Measurements from ENCODE around the gene OOSP2. TPM values are rescaled to one million over a fixed set of nuclear protein-coding genes. Genes with fewer than 3 reads are reported as not detected.

The OOSP2 gene
- total and polyA plus RNA-seq, 2 of the 4 experiments (the other 2 are of a cell fraction) = not detected

- Histone ChIP-seq H3K18ac (ENCODE audit: low read depth, low read length) (no peak overlapping the region), H3K56ac (ENCODE audit: extremely low read depth, insufficient read depth, low read length) (no peak overlapping the region), H2BK15ac (ENCODE audit: low read depth, low read length) (no peak overlapping the region), H3K4me1 (ENCODE audit: control insufficient read depth, insufficient read depth, low read length) (no peaks in the 10 kb centered on the region), H3K23ac (ENCODE audit: low read depth, low read length) (no peak overlapping the region), H2AK5ac (ENCODE audit: low read depth, low read length) (no peak overlapping the region), H3K14ac (replicated peaks; ENCODE audit: low read depth, low read length) (no peak overlapping the region), H3K9me1 (ENCODE audit: insufficient read depth, low read length) (no peaks in the 10 kb centered on the region), H2BK120ac (ENCODE audit: low read depth, low read length) (no peak overlapping the region), H2AK9ac (replicated peaks; ENCODE audit: low read depth, low read length, poor library complexity) (no peak overlapping the region), H4K5ac (ENCODE audit: low read depth, low read length) (no peak overlapping the region), H4K20me1 (ENCODE audit: insufficient read depth, low read length) (no peaks in the 10 kb centered on the region), H3K9ac (ENCODE audit: low read depth, low read length) (no peak overlapping the region), H3K79me1 (ENCODE audit: low read depth in 1 of 2, low read length in 2 of 2) (no peaks in the 10 kb centered on the region), H2BK20ac (ENCODE audit: low read depth, low read length) (no peak overlapping the region), H3K9me3 (ENCODE audit: control insufficient read depth, insufficient read depth, low read length) (peaks cover 3% of the 10 kb centered on the region; the same call in 1 of the 2 replicates), H3K27me3 (ENCODE audit: control insufficient read depth, insufficient read depth, low read length) (no peaks in the 10 kb centered on the region), H3K4ac (ENCODE audit: low read depth, low read length) (no peak overlapping the region), H3K4me2 (ENCODE audit: low read depth, low read length) (no peak overlapping the region), H4K8ac (ENCODE audit: low read depth in 2 of 2, low read length in 2 of 2) (no peak overlapping the region), H2AFZ (replicated peaks; ENCODE audit: low read length, poor library complexity) (no peak overlapping the region), H4K91ac (ENCODE audit: insufficient read depth, low read depth, low read length) (no peak overlapping the region), H3K27ac (ENCODE audit: insufficient read depth, low read length) (no peak overlapping the region), H3K36me3 (ENCODE audit: control insufficient read depth, insufficient read depth, low read length) (no peaks in the 10 kb centered on the region), H3K4me3 (ENCODE audit: insufficient read depth, low read depth, low read length) (no peak overlapping the region), H2BK5ac (ENCODE audit: low read depth, low read length, poor library complexity, severe bottlenecking) (no peak overlapping the region)
- ATAC-seq (ENCODE audit: low read depth) (no peak), DNase-seq (no peak)
- in situ Hi-C loops (cut with MboI; ENCODE audit: low sequenced_read_pairs) = no loop called here
- ChIA-PET POLR2A (ENCODE audit: unreplicated experiment) (no interaction called here), CTCF (no interaction called here)
- no CpG with 5 or more reads among the region's 3 CpGs for WGBS, 2 experiments (ENCODE audit: extremely low coverage in 2 of 2, insufficient read length in 1 of 2)
- TF ChIP-seq RFX5 (IDR thresholded peaks at IDR 0.05; ENCODE audit: low read depth, low read length) (no peak), FOS (IDR thresholded peaks at IDR 0.05; ENCODE audit: low read depth, low read length) (no peak), SMC3 (IDR thresholded peaks at IDR 0.05; ENCODE audit: low read depth, low read length) (no peak), NFE2L2 (IDR thresholded peaks at IDR 0.05; ENCODE audit: low read depth, low read length) (no peak), CEBPB (IDR thresholded peaks at IDR 0.05; ENCODE audit: low read depth, low read length) (no peak)
- no TSS peak for BruUV-seq (replicated peaks)
- dilution Hi-C loops (cut with HindIII; ENCODE audit: low sequenced_read_pairs, unreplicated experiment) = no loop called here
- intact Hi-C loops (cut with micrococcal nuclease) = no loop called here
These were observed 40.3 kb downstream of the OOSP2 start for GRCh38 chr11:60080535-60080934.
